ENCODE measurements around the gene CNOT10. TPM values are rescaled to one million over a fixed set of nuclear protein-coding genes. Genes with fewer than 3 reads are reported as not detected.

Gene CNOT10
- total RNA-seq, 2 donors from 2014 or later: 12.5 to 25.3 TPM

DNA sequence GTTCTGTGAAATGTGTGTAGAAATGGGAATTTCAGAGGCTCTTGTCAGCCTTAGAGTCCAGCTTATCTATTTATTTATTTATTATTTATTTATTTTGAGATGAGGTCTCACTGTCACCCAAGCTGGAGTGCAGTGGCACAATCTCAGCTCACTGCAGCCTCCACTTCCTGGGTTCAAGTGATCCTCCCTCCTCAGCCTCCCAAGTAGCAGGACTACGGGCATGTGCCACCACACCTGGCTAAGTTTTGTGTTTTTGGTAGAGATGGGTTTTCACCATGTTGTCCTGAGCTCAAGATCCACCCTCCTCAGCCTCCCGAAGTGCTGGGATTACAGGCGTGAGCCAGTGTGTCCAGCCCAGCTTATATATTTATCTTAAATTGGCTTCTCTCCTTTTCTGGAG lies 11.5 kb downstream of the CNOT10 start:
- DNase-seq (ENCODE audit: low spot score) (no peak), ATAC-seq (ENCODE audit: insufficient number of reproducible peaks, low FRiP score, low read depth) (no peak)
- no peak overlapping the region for H3K4me3 ChIP-seq
- no peaks in the 10 kb centered on the region for H3K4me1 ChIP-seq (ENCODE audit: control insufficient read depth in 1 of 2, low read depth in 2 of 2)
- TF ChIP-seq, protein P1, sequence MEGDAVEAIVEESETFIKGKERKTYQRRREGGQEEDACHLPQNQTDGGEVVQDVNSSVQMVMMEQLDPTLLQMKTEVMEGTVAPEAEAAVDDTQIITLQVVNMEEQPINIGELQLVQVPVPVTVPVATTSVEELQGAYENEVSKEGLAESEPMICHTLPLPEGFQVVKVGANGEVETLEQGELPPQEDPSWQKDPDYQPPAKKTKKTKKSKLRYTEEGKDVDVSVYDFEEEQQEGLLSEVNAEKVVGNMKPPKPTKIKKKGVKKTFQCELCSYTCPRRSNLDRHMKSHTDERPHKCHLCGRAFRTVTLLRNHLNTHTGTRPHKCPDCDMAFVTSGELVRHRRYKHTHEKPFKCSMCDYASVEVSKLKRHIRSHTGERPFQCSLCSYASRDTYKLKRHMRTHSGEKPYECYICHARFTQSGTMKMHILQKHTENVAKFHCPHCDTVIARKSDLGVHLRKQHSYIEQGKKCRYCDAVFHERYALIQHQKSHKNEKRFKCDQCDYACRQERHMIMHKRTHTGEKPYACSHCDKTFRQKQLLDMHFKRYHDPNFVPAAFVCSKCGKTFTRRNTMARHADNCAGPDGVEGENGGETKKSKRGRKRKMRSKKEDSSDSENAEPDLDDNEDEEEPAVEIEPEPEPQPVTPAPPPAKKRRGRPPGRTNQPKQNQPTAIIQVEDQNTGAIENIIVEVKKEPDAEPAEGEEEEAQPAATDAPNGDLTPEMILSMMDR (IDR thresholded peaks at IDR 0.05): no peak
- no peaks in the 10 kb centered on the region for H3K27me3 ChIP-seq (replicated peaks; ENCODE audit: insufficient read depth)
- no peaks in the 10 kb centered on the region for H3K36me3 ChIP-seq
- H3K27ac ChIP-seq: no peak overlapping the region
- no peaks in the 10 kb centered on the region for H3K9me3 ChIP-seq

DNA sequence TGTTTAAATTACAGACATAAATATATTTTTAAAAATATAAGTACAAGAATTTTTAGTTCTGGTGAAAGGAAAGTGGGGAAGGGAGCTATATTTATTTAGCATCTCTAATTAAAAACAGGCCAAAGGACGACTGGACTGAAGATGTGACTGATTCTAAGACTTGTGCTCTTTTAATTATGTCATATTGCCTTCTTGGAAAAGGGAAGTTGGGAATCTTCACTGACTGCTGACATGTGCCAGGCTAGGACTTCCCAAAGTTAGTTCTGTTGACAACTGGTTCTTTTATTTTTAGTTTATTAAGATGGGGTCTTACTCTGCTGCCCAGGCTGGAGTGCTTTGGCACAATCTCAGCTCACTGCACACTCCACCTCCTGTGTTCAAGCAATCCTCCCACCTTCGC lies 13.5 kb downstream of the CNOT10 start:
- no peak overlapping the region for H3K27ac ChIP-seq
- TF ChIP-seq, protein P1 (IDR thresholded peaks at IDR 0.05): no peak
- ATAC-seq (ENCODE audit: insufficient number of reproducible peaks, low FRiP score, low read depth): no peak
- no peak overlapping the region for H3K4me3 ChIP-seq
- H3K4me1 ChIP-seq (ENCODE audit: control insufficient read depth in 1 of 2, low read depth in 2 of 2): no peaks in the 10 kb centered on the region
- no peak for DNase-seq (ENCODE audit: low spot score)
- no peaks in the 10 kb centered on the region for H3K27me3 ChIP-seq (replicated peaks; ENCODE audit: insufficient read depth)
- no peaks in the 10 kb centered on the region for H3K36me3 ChIP-seq
- no peaks in the 10 kb centered on the region for H3K9me3 ChIP-seq

DNA sequence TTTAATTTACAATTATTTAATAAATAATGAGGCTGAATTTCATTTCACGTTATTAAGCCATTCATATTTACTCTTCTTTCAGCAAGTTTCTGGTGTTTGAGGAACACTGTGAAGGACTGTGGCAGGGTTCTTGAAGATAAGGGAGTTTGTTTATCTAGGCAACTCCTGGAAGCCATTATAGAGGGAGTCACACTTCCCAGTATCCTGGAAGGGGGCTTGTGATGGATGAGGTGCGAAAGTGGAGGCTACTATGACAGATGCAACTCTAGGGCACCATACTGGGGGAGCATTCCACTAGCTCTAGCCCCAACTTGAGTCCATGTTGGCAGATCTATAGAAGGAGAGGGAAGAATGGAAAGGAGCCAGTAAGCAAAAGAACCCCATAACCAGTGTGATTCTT lies 14.4 kb downstream of the CNOT10 start:
- TF ChIP-seq, protein P1 (IDR thresholded peaks at IDR 0.05): no peak
- Histone ChIP-seq H3K4me1 (ENCODE audit: control insufficient read depth in 1 of 2, low read depth in 2 of 2) (peaks cover 0 to 5% of the 10 kb centered on the region in 2 donors), H3K9me3 (no peaks in the 10 kb centered on the region), H3K27me3 (replicated peaks; ENCODE audit: insufficient read depth) (no peaks in the 10 kb centered on the region), H3K27ac (no peak overlapping the region), H3K36me3 (no peaks in the 10 kb centered on the region), H3K4me3 (no peak overlapping the region)
- DNase-seq (ENCODE audit: low spot score) (no peak), ATAC-seq (ENCODE audit: insufficient number of reproducible peaks, low FRiP score, low read depth) (no peak)

DNA sequence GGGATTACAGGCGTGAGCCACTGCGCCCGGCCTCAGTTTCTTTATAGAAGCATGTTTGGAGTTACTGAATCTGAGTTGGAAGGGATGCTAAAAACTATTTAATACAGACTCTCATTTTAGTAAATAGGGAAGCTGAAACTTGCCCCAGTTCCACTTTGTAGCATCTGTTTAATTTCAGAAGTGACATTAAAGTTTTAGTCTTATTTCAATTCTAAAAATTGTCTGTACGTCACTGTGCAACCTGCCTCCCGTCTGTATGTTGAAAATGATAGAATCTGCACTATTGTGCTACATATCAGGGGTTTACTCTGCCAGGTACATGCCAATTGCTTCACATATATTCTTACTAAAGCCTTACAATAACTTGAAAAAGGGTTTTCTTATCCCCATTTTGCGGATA lies 15.3 kb downstream of the CNOT10 start:
- Histone ChIP-seq H3K4me3 (no peak overlapping the region), H3K36me3 (no peaks in the 10 kb centered on the region), H3K27me3 (replicated peaks; ENCODE audit: insufficient read depth) (no peaks in the 10 kb centered on the region), H3K9me3 (no peaks in the 10 kb centered on the region), H3K4me1 (ENCODE audit: control insufficient read depth in 1 of 2, low read depth in 2 of 2) (peaks cover 0 to 6% of the 10 kb centered on the region in 2 donors), H3K27ac (no peak overlapping the region)
- no peak for ATAC-seq (ENCODE audit: insufficient number of reproducible peaks, low FRiP score, low read depth)
- no peak for DNase-seq (ENCODE audit: low spot score)
- TF ChIP-seq, protein P1 (IDR thresholded peaks at IDR 0.05): no peak

DNA sequence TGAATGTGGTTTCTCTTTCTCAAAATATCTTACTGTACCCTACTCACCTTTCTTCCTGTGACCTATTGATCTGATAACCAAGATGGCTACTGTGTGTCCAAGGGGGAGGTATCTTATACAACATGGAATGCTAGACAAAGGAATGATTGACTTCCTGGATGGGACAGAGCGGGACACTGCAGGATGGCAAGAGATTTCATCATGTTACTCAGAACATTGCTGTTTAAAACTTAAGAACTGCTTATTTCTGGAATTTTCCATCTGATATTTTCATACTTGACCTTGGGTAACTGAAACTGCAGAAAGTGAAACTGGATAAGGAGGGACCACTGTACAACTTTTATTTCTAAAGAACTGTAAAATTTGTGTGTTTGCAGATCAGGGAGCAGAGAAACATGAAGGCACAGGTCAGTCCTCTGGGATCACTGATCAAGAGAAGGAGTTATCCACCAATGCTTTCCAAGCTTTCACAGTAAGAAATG lies 18.5 kb downstream of the CNOT10 start:
- H3K4me1 ChIP-seq (ENCODE audit: control insufficient read depth in 1 of 2, low read depth in 2 of 2): peaks cover 10 to 15% of the 10 kb centered on the region in 2 donors
- DNase-seq (ENCODE audit: low spot score): no peak
- no peaks in the 10 kb centered on the region for H3K36me3 ChIP-seq
- no peaks in the 10 kb centered on the region for H3K9me3 ChIP-seq
- no peak for ATAC-seq (ENCODE audit: insufficient number of reproducible peaks, low FRiP score, low read depth)
- H3K4me3 ChIP-seq: no peak overlapping the region
- no peak overlapping the region for H3K27ac ChIP-seq
- TF ChIP-seq, protein P1 (IDR thresholded peaks at IDR 0.05): no peak
- no peaks in the 10 kb centered on the region for H3K27me3 ChIP-seq (replicated peaks; ENCODE audit: insufficient read depth)

Measured in thoracic aorta (tissue), 2 donors.